OCI-LY7 (cell line): ENCODE measurements around the gene ARMH2. TPM values are rescaled to one million over a fixed set of nuclear protein-coding genes. Genes with fewer than 3 reads are reported as not detected.
A peak's percentile ranks its signal among the peaks of the same experiment; 100 is the strongest.

Source experiments
- BruUV-seq: library from RNA; stranded (reverse); fragments of 400-500 nt; replicated peaks from 2 replicates; lab custom pipeline; 2021; lab: Mats Ljungman, UMichigan
- CTCF ChIA-PET: fragments of 300-600 bp; sonication (Branson Sonifier 250); formaldehyde crosslinking; loops from one replicate; lab custom pipeline; 2022; ENCODE audit warnings: antibody characterized with exemption; ENCODE audit not compliant: unreplicated experiment; lab: Charles Lee
- POLR2A ChIA-PET: fragments of 300-600 bp; sonication (Branson Sonifier 250); formaldehyde crosslinking; loops from one replicate; lab custom pipeline; 2022; ENCODE audit warnings: antibody characterized with exemption; lab: Charles Lee
- DNase-seq: peaks from one replicate; pipeline ENCODE4 v3.0.0-alpha.2; 2015; ENCODE audit warnings: low spot score
- H2AFZ ChIP-seq: fragments of 200-600 bp; sonication (generic), shearing (Covaris generic); 2 replicates; pipeline ENCODE4 v1.6.1; 2014; ENCODE audit warnings: mild to moderate bottlenecking, antibody characterized with exemption, low read length, moderate library complexity
- H3K27ac ChIP-seq: fragments of 200-600 bp; sonication (generic); 2 replicates; pipeline ENCODE4 v1.5.1; 2014; ENCODE audit warnings: mixed run types, low read depth, mild to moderate bottlenecking, moderate library complexity, low read length, inconsistent platforms; ENCODE audit not compliant: poor library complexity, severe bottlenecking
- H3K36me3 ChIP-seq: fragments of 200-600 bp; sonication (generic); 2 replicates; pipeline ENCODE4 v1.6.1; 2014; ENCODE audit warnings: mild to moderate bottlenecking, antibody characterized with exemption, low read length, moderate library complexity, mixed read lengths; ENCODE audit not compliant: insufficient read depth
- H3K4me1 ChIP-seq: fragments of 200-600 bp; sonication (generic); 2 replicates; pipeline ENCODE4 v1.5.1; 2014; ENCODE audit warnings: mild to moderate bottlenecking, low read length; ENCODE audit not compliant: insufficient read depth, poor library complexity, severe bottlenecking
- H3K4me2 ChIP-seq: fragments of 200-600 bp; sonication (generic); 2 replicates; pipeline ENCODE4 v1.6.1; 2014; ENCODE audit warnings: mild to moderate bottlenecking, low read length
- H3K4me3 ChIP-seq: fragments of 200-600 bp; sonication (generic); 2 replicates; pipeline ENCODE4 v1.5.1; 2014; ENCODE audit warnings: mild to moderate bottlenecking, low read depth, low read length; ENCODE audit not compliant: poor library complexity, severe bottlenecking
- H3K79me2 ChIP-seq: fragments of 200-600 bp; sonication (generic); 2 replicates; pipeline ENCODE4 v1.6.1; 2016; ENCODE audit warnings: low read depth, mild to moderate bottlenecking, low read length, moderate library complexity, mixed read lengths; ENCODE audit not compliant: insufficient read depth
- H3K9me2 ChIP-seq: fragments of 200-600 bp; sonication (generic); 2 replicates; pipeline ENCODE4 v1.6.1; 2016; ENCODE audit warnings: mild to moderate bottlenecking, low read length, mixed read lengths; ENCODE audit not compliant: insufficient read depth
- H3K9me3 ChIP-seq: fragments of 200-600 bp; sonication (generic); 2 replicates; pipeline ENCODE4 v1.6.1; 2014; ENCODE audit warnings: mild to moderate bottlenecking, mixed run types, low read length, mixed read lengths
- H4K20me1 ChIP-seq: fragments of 200-600 bp; sonication (generic); 2 replicates; pipeline ENCODE4 v1.6.1; 2014; ENCODE audit warnings: mild to moderate bottlenecking, antibody characterized with exemption, low read length, moderate library complexity, mixed read lengths; ENCODE audit not compliant: insufficient read depth
- CTCF ChIP-seq: fragments of 200-600 bp; sonication (generic); conservative IDR thresholded peaks from 2 replicates; pipeline ENCODE4 v1.5.1; 2014; ENCODE audit warnings: mild to moderate bottlenecking, antibody characterized with exemption, low read length, moderate library complexity, mixed read lengths
- EZH2phosphoT487 ChIP-seq: fragments of 200-600 bp; sonication (generic); IDR thresholded peaks from 2 replicates; pipeline ENCODE4 v1.6.1; 2018; ENCODE audit warnings: low read depth, borderline replicate concordance, mild to moderate bottlenecking, mixed run types, antibody characterized with exemption, low read length, moderate library complexity, mixed read lengths
- intact Hi-C: fragments of 100-400 bp; cut with micrococcal nuclease; formaldehyde crosslinking; loops from one replicate; pipeline ENCODE4 v1.10.0; 2022; ENCODE audit not compliant: unreplicated experiment
- total RNA-seq, 2 experiments: library from RNA; depleted of rRNA in 1 of 2; stranded (reverse); fragments of >200 nt in 1 of 2; shearing (Covaris generic) in 1 of 2; gene quantifications; 2 replicates each; pipeline ENCODE4 v1.2.3, GENCODE V29; 2014 to 2022

The ARMH2 gene
- total RNA-seq, 2 experiments from 2014 or later: not detected

GRCh38 chr6:24778121-24778520, 20.6 kb downstream of the ARMH2 start:
- H3K4me3 ChIP-seq: peak overlapping the region; percentile 95
- TF ChIP-seq EZH2phosphoT487 (no peak), CTCF (no peak)
- peaks cover 46% of the 10 kb centered on the region for H4K20me1 ChIP-seq
- POLR2A ChIA-PET: interaction anchor here (0.8 to 1.8 kb wide), 2 partner anchors 11 to 23 kb away, joined by 4 to 7 read pairs; no protein-coding TSS in a partner anchor
- no TSS peak for BruUV-seq
- H3K9me3 ChIP-seq: no peaks in the 10 kb centered on the region
- CTCF ChIA-PET: no interaction called here
- H3K4me2 ChIP-seq: peak overlapping the region; percentile 99
- H2AFZ ChIP-seq: no peak overlapping the region
- no peaks in the 10 kb centered on the region for H3K9me2 ChIP-seq
- no peak for DNase-seq
- peaks cover 83% of the 10 kb centered on the region for H3K79me2 ChIP-seq
- intact Hi-C loops: loop anchor here (5.0 to 10.0 kb wide), 3 partner anchors 239 to 283 kb away; partner anchors contain the start of gene ALDH5A1
- peaks cover 78% of the 10 kb centered on the region for H3K36me3 ChIP-seq
- peaks cover 36% of the 10 kb centered on the region for H3K4me1 ChIP-seq
- no peak overlapping the region for H3K27ac ChIP-seq

- no TSS peak for BruUV-seq
- CTCF ChIA-PET: no interaction called here
- TF ChIP-seq CTCF (no peak), EZH2phosphoT487 (no peak)
- POLR2A ChIA-PET: interaction anchor here (0.6 kb wide), 1 partner anchor 12 kb away, joined by 4 read pairs; no protein-coding TSS in a partner anchor
- intact Hi-C loops: loop anchor here (5.0 to 10.0 kb wide), 3 partner anchors 240 to 282 kb away; partner anchors contain the start of gene ALDH5A1
- H4K20me1 ChIP-seq: peaks cover 46% of the 10 kb centered on the region
- peaks cover 74% of the 10 kb centered on the region for H3K79me2 ChIP-seq
- no peaks in the 10 kb centered on the region for H3K9me3 ChIP-seq
- peak overlapping the region; percentile 95 for H3K4me3 ChIP-seq
- H2AFZ ChIP-seq: no peak overlapping the region
- no peak for DNase-seq
- peaks cover 69% of the 10 kb centered on the region for H3K36me3 ChIP-seq
- no peak overlapping the region for H3K27ac ChIP-seq
- H3K9me2 ChIP-seq: no peaks in the 10 kb centered on the region
- H3K4me1 ChIP-seq: peaks cover 36% of the 10 kb centered on the region
- peak overlapping the region; percentile 99 for H3K4me2 ChIP-seq
These were observed 21.5 kb downstream of the ARMH2 start for GRCh38 chr6:24777227-24777626.

GRCh38 chr6:24775520-24776058, 23.1 kb downstream of the ARMH2 start:
- Histone ChIP-seq H3K4me1 (peaks cover 36% of the 10 kb centered on the region), H4K20me1 (peaks cover 44% of the 10 kb centered on the region), H3K4me2 (peak overlapping the region; percentile 99), H3K79me2 (peaks cover 58% of the 10 kb centered on the region), H3K27ac (peak overlapping the region; percentile 94), H3K36me3 (peaks cover 53% of the 10 kb centered on the region), H2AFZ (no peak overlapping the region; the same call in 1 of the 2 replicates), H3K9me3 (no peaks in the 10 kb centered on the region), H3K4me3 (peak overlapping the region; percentile 95), H3K9me2 (no peaks in the 10 kb centered on the region)
- DNase-seq: peak; percentile 37
- TF ChIP-seq EZH2phosphoT487: no peak
- no peak for TF ChIP-seq CTCF
- POLR2A ChIA-PET: interaction anchor here (0.6 to 1.7 kb wide), 9 partner anchors 10 to 337 kb away, joined by 3 to 5 read pairs (median 4); partner anchors contain the start of gene C6orf62
- CTCF ChIA-PET: interaction anchor here (0.6 to 0.9 kb wide), 3 partner anchors 15 to 474 kb away, joined by 3 to 4 read pairs (median 3); no protein-coding TSS in a partner anchor
- BruUV-seq: no TSS peak
- intact Hi-C loops: loop anchor here (2.0 to 10.0 kb wide), 4 partner anchors 55 to 281 kb away; partner anchors contain the start of gene ALDH5A1
